Spinal cord (tissue), 10 donors: ENCODE data around the gene ARG2. TPM values are rescaled to one million over a fixed set of nuclear protein-coding genes. Genes with fewer than 3 reads are reported as not detected.
A peak's percentile ranks its signal among the peaks of the same experiment; 100 is the strongest.

Experiments
- DNase-seq, 6 donors: peaks; one replicate each; pipeline versions ENCODE4 v3.0.0 to v3.0.0-alpha.2; 2013 to 2015; ENCODE audit warnings: low spot score in 6 of 6, low read depth in 4 of 6
- H3K27ac ChIP-seq: one replicate; pipeline ENCODE4 v1.5.1; 2013; ENCODE audit warnings: low read depth, low read length, control low read depth
- H3K27me3 ChIP-seq: one replicate; pipeline ENCODE4 v1.6.1; 2013; ENCODE audit warnings: low read length; ENCODE audit not compliant: control insufficient read depth, insufficient read depth
- H3K36me3 ChIP-seq: one replicate; pipeline ENCODE4 v1.6.1; 2013; ENCODE audit warnings: low read length; ENCODE audit not compliant: control insufficient read depth, insufficient read depth
- H3K4me1 ChIP-seq: one replicate; pipeline ENCODE4 v1.6.1; 2013; ENCODE audit warnings: low read length; ENCODE audit not compliant: control insufficient read depth, insufficient read depth
- H3K4me3 ChIP-seq: one replicate; pipeline ENCODE4 v1.5.1; 2013; ENCODE audit warnings: low read depth, low read length, control low read depth
- H3K9me3 ChIP-seq: one replicate; pipeline ENCODE4 v1.6.1; 2013; ENCODE audit warnings: low read length; ENCODE audit not compliant: control insufficient read depth, insufficient read depth
- WGBS: methylation state at CpG from one replicate; pipeline ENCODE4 v1.1.5; 2013; ENCODE audit warnings: missing lambda C conversion rate; ENCODE audit not compliant: insufficient coverage; 5-methylcytosine and 5-hydroxymethylcytosine counted together
- polyA plus RNA-seq, 2 donors: library from polyadenylated mRNA; unstranded; fragments of 120-200 nt; gene quantifications; one replicate each; pipeline ENCODE4 v1.2.1, GENCODE V29; 2013; ENCODE audit not compliant: insufficient read length in 2 of 2
- total RNA-seq, 2 donors: library from RNA; depleted of rRNA in 1 of 2; stranded (reverse); fragments of 120-200 nt in 1 of 2; fragments of >200 nt in 1 of 2; gene quantifications; one replicate each; pipeline versions ENCODE4 v1.2.3 to v1.2.4, GENCODE V29; 2013 to 2014
- donor health status: healthy.

ARG2 gene
- total and polyA plus RNA-seq, 4 donors = 8.4 to 31.2 (median 22.8) TPM

- peaks cover 2% of the 10 kb centered on the region for H3K36me3 ChIP-seq
These were observed 25.7 kb downstream of the ARG2 start for GRCh38 chr14:67645414-67645813.

GRCh38 chr14:67646131-67646530 is 26.4 kb downstream of the ARG2 start:
- Histone ChIP-seq H3K27ac (no peak overlapping the region), H3K4me3 (no peak overlapping the region), H3K27me3 (no peaks in the 10 kb centered on the region), H3K36me3 (peaks cover 6% of the 10 kb centered on the region), H3K4me1 (no peaks in the 10 kb centered on the region), H3K9me3 (no peaks in the 10 kb centered on the region)
- WGBS = 95% methylated on average over 3 of the region's 3 CpGs
- no peak for DNase-seq

More at GRCh38 chr14:67645414-67645813, 25.7 kb downstream of the ARG2 start:
- Histone ChIP-seq H3K4me1 (no peaks in the 10 kb centered on the region), H3K9me3 (no peaks in the 10 kb centered on the region), H3K4me3 (no peak overlapping the region), H3K27ac (no peak overlapping the region), H3K27me3 (no peaks in the 10 kb centered on the region)
- WGBS = 89% methylated on average over 2 of the region's 5 CpGs
- no peak for DNase-seq

- peaks cover 28% of the 10 kb centered on the region for H3K36me3 ChIP-seq
- no CpG with 5 or more reads among the region's 1 CpG for WGBS
- no peaks in the 10 kb centered on the region for H3K4me1 ChIP-seq
- no peak overlapping the region for H3K27ac ChIP-seq
- DNase-seq = peak in 1 of 6 donors; percentile 54
- H3K9me3 ChIP-seq = no peaks in the 10 kb centered on the region
- H3K27me3 ChIP-seq = no peaks in the 10 kb centered on the region
- no peak overlapping the region for H3K4me3 ChIP-seq
These were observed 30.4 kb downstream of the ARG2 start for GRCh38 chr14:67650151-67650550.

- H3K36me3 ChIP-seq = peaks cover 31% of the 10 kb centered on the region
- no CpG with 5 or more reads among the region's 2 CpGs for WGBS
These were observed 31.0 kb downstream of the ARG2 start for GRCh38 chr14:67650694-67651093.

GRCh38 chr14:67652189-67652588 is 32.5 kb downstream of the ARG2 start:
- DNase-seq = no peak
- H3K4me1 ChIP-seq = no peaks in the 10 kb centered on the region
- no CpG with 5 or more reads among the region's 1 CpG for WGBS
- H3K36me3 ChIP-seq = peaks cover 40% of the 10 kb centered on the region
- no peaks in the 10 kb centered on the region for H3K27me3 ChIP-seq
- H3K4me3 ChIP-seq = no peak overlapping the region
- no peaks in the 10 kb centered on the region for H3K9me3 ChIP-seq
- H3K27ac ChIP-seq = no peak overlapping the region

More at GRCh38 chr14:67650694-67651093, 31.0 kb downstream of the ARG2 start:
- Histone ChIP-seq H3K27me3 (no peaks in the 10 kb centered on the region), H3K27ac (no peak overlapping the region), H3K4me3 (no peak overlapping the region), H3K9me3 (no peaks in the 10 kb centered on the region), H3K4me1 (no peaks in the 10 kb centered on the region)
- DNase-seq = no peak

- Histone ChIP-seq H3K36me3 (peaks cover 48% of the 10 kb centered on the region), H3K9me3 (no peaks in the 10 kb centered on the region), H3K4me1 (no peaks in the 10 kb centered on the region), H3K27me3 (no peaks in the 10 kb centered on the region), H3K4me3 (no peak overlapping the region), H3K27ac (no peak overlapping the region)
- WGBS = 82% methylated on average over 4 of the region's 6 CpGs
- no peak for DNase-seq
These were observed 34.0 kb downstream of the ARG2 start for GRCh38 chr14:67653651-67654280.

- H3K27me3 ChIP-seq = no peaks in the 10 kb centered on the region
- H3K27ac ChIP-seq = no peak overlapping the region
- no peaks in the 10 kb centered on the region for H3K9me3 ChIP-seq
- H3K4me3 ChIP-seq = no peak overlapping the region
- H3K4me1 ChIP-seq = no peaks in the 10 kb centered on the region
- DNase-seq = no peak
- 100% methylated on average over 1 of the region's 4 CpGs for WGBS
- peaks cover 6% of the 10 kb centered on the region for H3K36me3 ChIP-seq
These were observed 43.9 kb downstream of the ARG2 start for GRCh38 chr14:67663633-67664032.

GRCh38 chr14:67665868-67666267 is 46.1 kb downstream of the ARG2 start:
- H3K27me3 ChIP-seq = no peaks in the 10 kb centered on the region
- H3K4me1 ChIP-seq = no peaks in the 10 kb centered on the region
- H3K36me3 ChIP-seq = peaks cover 2% of the 10 kb centered on the region
- H3K4me3 ChIP-seq = no peak overlapping the region
- no peak for DNase-seq
- H3K9me3 ChIP-seq = no peaks in the 10 kb centered on the region
- WGBS = 90% methylated on average over 2 of the region's 2 CpGs
- H3K27ac ChIP-seq = no peak overlapping the region

- no peak overlapping the region for H3K27ac ChIP-seq
- no CpG with 5 or more reads among the region's 1 CpG for WGBS
These were observed 47.2 kb downstream of the ARG2 start for GRCh38 chr14:67666750-67667449.

GRCh38 chr14:67668559-67668958 is 48.8 kb downstream of the ARG2 start:
- no peaks in the 10 kb centered on the region for H3K9me3 ChIP-seq
- H3K4me3 ChIP-seq = no peak overlapping the region
- no peak overlapping the region for H3K27ac ChIP-seq
- no peaks in the 10 kb centered on the region for H3K36me3 ChIP-seq
- H3K27me3 ChIP-seq = no peaks in the 10 kb centered on the region
- peaks cover 10% of the 10 kb centered on the region for H3K4me1 ChIP-seq
- peak in 2 of 6 donors; percentile 17 to 61 for DNase-seq

More at GRCh38 chr14:67666750-67667449, 47.2 kb downstream of the ARG2 start:
- Histone ChIP-seq H3K4me3 (no peak overlapping the region), H3K36me3 (no peaks in the 10 kb centered on the region), H3K9me3 (no peaks in the 10 kb centered on the region), H3K4me1 (no peaks in the 10 kb centered on the region), H3K27me3 (no peaks in the 10 kb centered on the region)
- DNase-seq = peak in 5 of 6 donors; percentile 12 to 81 (median 30)
